Smooth muscle cell (in vitro differentiated cells): Measurements from ENCODE around the gene ANKZF1. TPM values are rescaled to one million over a fixed set of nuclear protein-coding genes. Genes with fewer than 3 reads are reported as not detected.

ENCODE experiments used
- DNase-seq: peaks from one replicate; lab custom pipeline; 2025; ENCODE audit not compliant: unreplicated experiment; lab: John Stamatoyannopoulos, UW
- H2AFZ ChIP-seq: fragments of 200-600 bp; sonication (generic); 2 replicates; pipeline ENCODE4 v1.6.0; 2016; ENCODE audit warnings: antibody characterized with exemption, low read depth, mild to moderate bottlenecking
- H3F3A ChIP-seq: fragments of 200-600 bp; sonication (generic); 2 replicates; pipeline ENCODE4 v1.6.0; 2017; ENCODE audit warnings: antibody characterized with exemption, low read depth
- H3K27ac ChIP-seq: fragments of 200-600 bp; sonication (generic); 2 replicates; pipeline ENCODE4 v1.5.1; 2016; ENCODE audit warnings: low read depth, mild to moderate bottlenecking
- H3K27me3 ChIP-seq: fragments of 200-600 bp; sonication (generic); 2 replicates; pipeline ENCODE4 v1.6.1; 2016; ENCODE audit warnings: low read depth, mild to moderate bottlenecking
- H3K36me3 ChIP-seq: fragments of 200-600 bp; sonication (generic); 2 replicates; pipeline ENCODE4 v1.5.1; 2016; ENCODE audit warnings: low read depth
- H3K4me1 ChIP-seq: fragments of 200-600 bp; sonication (generic); 2 replicates; pipeline ENCODE4 v1.5.1; 2016; ENCODE audit warnings: low read depth
- H3K4me2 ChIP-seq: fragments of 200-600 bp; sonication (generic); 2 replicates; pipeline ENCODE4 v1.6.0; 2016; ENCODE audit warnings: mild to moderate bottlenecking
- H3K4me3 ChIP-seq: fragments of 200-600 bp; sonication (generic); 2 replicates; pipeline ENCODE4 v1.5.1; 2016; ENCODE audit warnings: mild to moderate bottlenecking
- H3K79me2 ChIP-seq: fragments of 200-600 bp; sonication (generic); 2 replicates; pipeline ENCODE4 v1.6.0; 2016; ENCODE audit warnings: low read depth, mild to moderate bottlenecking
- H3K9ac ChIP-seq: fragments of 200-600 bp; sonication (generic); 2 replicates; pipeline ENCODE4 v1.6.0; 2016; ENCODE audit warnings: low read depth
- H3K9me3 ChIP-seq: fragments of 200-600 bp; sonication (generic); replicated peaks from 2 replicates; pipeline ENCODE4 v1.5.1; 2016; ENCODE audit warnings: low read depth
- H4K20me1 ChIP-seq: fragments of 200-600 bp; sonication (generic); 2 replicates; pipeline ENCODE4 v1.6.0; 2016; ENCODE audit warnings: low read depth
- WGBS: methylation state at CpG from one replicate; pipeline ENCODE4 v1.1.7; 2016; ENCODE audit warnings: low lambda C conversion rate; 5-methylcytosine and 5-hydroxymethylcytosine counted together
- polyA plus RNA-seq: library from polyadenylated mRNA; unstranded; fragments of >200 nt; fragmentation: Nextera tagmentation; extraction: Ambion mirVana; gene quantifications from 2 replicates; pipeline ENCODE4 v1.2.1, GENCODE V29; 2016
- total RNA-seq: library from RNA; depleted of rRNA; stranded (reverse); fragments of >200 nt; gene quantifications from 2 replicates; pipeline ENCODE4 v1.2.3, GENCODE V29; 2014
- TF ChIP-seq, protein P1 (sequence below): fragments of 200-600 bp; sonication (generic); IDR thresholded peaks from 2 replicates; pipeline ENCODE4 v1.5.1; 2017; ENCODE audit warnings: borderline replicate concordance, mild to moderate bottlenecking, antibody characterized with exemption; ENCODE audit not compliant: insufficient read depth, poor library complexity, severe bottlenecking

Gene ANKZF1
- total and polyA plus RNA-seq, 2 experiments from 2014 or later: 31.7 to 52.6 TPM

DNA sequence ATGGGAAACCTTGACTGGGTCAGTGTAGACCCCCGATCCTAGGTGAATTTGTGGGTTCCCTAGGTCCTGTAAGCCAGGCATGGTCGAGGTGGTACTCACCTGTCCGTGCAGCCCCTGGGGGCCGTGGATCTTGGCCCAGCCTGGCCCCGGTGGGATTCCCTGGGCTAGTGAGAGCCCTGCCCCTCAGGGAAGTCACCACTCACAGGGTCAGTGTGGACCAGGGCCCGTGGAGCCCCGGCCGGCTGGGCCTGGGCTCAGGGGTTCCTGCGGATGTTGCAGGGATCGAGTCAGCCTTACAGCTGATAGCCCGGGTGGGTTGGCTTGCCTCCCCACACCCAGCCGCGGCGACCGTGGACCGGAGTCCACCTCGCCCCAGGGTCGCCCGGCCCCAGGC lies 698 bp upstream of the ANKZF1 start:
- peak overlapping the region; percentile 50 for H2AFZ ChIP-seq
- peak overlapping the region; percentile 99 for H3K4me3 ChIP-seq
- H3K9ac ChIP-seq: peak overlapping the region; percentile 96
- H3K4me1 ChIP-seq: peaks cover 18% of the 10 kb centered on the region
- H3K79me2 ChIP-seq: peaks cover 46% of the 10 kb centered on the region
- peaks cover 7% of the 10 kb centered on the region for H3F3A ChIP-seq
- no peaks in the 10 kb centered on the region for H3K9me3 ChIP-seq
- H3K27ac ChIP-seq: peak overlapping the region; percentile 96
- 8% methylated on average over 18 of the region's 19 CpGs for WGBS
- DNase-seq: no peak
- TF ChIP-seq, protein P1, sequence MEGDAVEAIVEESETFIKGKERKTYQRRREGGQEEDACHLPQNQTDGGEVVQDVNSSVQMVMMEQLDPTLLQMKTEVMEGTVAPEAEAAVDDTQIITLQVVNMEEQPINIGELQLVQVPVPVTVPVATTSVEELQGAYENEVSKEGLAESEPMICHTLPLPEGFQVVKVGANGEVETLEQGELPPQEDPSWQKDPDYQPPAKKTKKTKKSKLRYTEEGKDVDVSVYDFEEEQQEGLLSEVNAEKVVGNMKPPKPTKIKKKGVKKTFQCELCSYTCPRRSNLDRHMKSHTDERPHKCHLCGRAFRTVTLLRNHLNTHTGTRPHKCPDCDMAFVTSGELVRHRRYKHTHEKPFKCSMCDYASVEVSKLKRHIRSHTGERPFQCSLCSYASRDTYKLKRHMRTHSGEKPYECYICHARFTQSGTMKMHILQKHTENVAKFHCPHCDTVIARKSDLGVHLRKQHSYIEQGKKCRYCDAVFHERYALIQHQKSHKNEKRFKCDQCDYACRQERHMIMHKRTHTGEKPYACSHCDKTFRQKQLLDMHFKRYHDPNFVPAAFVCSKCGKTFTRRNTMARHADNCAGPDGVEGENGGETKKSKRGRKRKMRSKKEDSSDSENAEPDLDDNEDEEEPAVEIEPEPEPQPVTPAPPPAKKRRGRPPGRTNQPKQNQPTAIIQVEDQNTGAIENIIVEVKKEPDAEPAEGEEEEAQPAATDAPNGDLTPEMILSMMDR: no peak
- peak overlapping the region; percentile 99 for H3K4me2 ChIP-seq
- peaks cover 8% of the 10 kb centered on the region for H4K20me1 ChIP-seq
- H3K36me3 ChIP-seq: peaks cover 13% of the 10 kb centered on the region
- H3K27me3 ChIP-seq: no peaks in the 10 kb centered on the region

DNA sequence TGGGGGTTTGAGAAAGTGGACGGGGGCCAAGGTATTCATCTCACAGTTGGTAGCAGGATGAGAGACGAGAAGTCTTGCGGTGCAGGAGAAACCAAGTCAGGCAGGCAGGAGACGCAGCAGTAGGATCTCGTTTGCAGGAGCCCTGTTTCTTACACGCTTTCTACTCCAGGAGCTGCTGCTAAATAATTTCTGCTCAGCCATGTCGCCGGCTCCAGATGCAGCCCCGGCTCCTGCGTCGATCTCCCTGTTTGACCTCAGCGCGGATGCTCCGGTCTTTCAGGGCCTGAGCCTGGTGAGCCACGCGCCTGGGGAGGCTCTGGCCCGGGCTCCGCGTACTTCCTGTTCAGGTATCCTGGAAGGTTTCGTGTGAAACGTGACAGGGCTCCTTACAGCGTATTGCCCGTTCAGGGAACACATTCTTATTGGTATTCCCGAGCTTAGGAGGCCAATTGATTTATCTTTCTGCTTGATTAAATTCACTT lies 494 bp downstream of the ANKZF1 start:
- DNase-seq: no peak
- Histone ChIP-seq H4K20me1 (peaks cover 8% of the 10 kb centered on the region), H3K9ac (peak overlapping the region; percentile 96), H3K4me1 (peaks cover 18% of the 10 kb centered on the region), H2AFZ (peak overlapping the region; percentile 50), H3K9me3 (no peaks in the 10 kb centered on the region), H3K79me2 (peaks cover 46% of the 10 kb centered on the region), H3F3A (peaks cover 7% of the 10 kb centered on the region), H3K27me3 (no peaks in the 10 kb centered on the region), H3K4me2 (peak overlapping the region; percentile 99), H3K36me3 (peaks cover 19% of the 10 kb centered on the region), H3K4me3 (peak overlapping the region; percentile 99), H3K27ac (peak overlapping the region; percentile 96)
- under 1% methylated on average over 24 of the region's 24 CpGs for WGBS
- TF ChIP-seq, protein P1: no peak

DNA sequence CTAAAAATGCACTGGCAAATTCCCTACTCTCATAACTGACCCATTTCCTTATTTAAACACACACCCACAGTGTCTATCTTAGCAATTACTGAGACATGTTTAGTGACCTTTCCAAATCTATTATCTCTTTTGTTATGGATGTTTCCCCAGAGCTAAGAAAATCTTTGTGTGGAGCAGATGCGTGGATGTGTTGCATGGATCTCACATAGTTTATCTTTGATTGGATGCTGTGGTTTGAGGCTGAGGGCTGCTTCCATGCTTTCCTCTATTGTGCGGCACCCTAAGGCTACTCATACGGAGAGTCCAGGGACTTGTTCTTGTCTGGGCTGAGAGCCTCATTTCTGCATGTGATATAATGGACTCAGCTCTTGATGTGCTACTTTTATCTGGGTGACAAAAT lies 4.7 kb downstream of the ANKZF1 start:
- H3K4me2 ChIP-seq: no peak overlapping the region
- no peaks in the 10 kb centered on the region for H4K20me1 ChIP-seq
- peaks cover 9% of the 10 kb centered on the region for H3K4me1 ChIP-seq
- H2AFZ ChIP-seq: no peak overlapping the region
- peaks cover 21% of the 10 kb centered on the region for H3K79me2 ChIP-seq
- no peak overlapping the region for H3K27ac ChIP-seq
- TF ChIP-seq, protein P1: no peak
- DNase-seq: no peak
- peaks cover 7% of the 10 kb centered on the region for H3F3A ChIP-seq
- H3K27me3 ChIP-seq: no peaks in the 10 kb centered on the region
- WGBS: 96% methylated on average over 3 of the region's 3 CpGs
- H3K4me3 ChIP-seq: no peak overlapping the region
- H3K9ac ChIP-seq: no peak overlapping the region
- H3K36me3 ChIP-seq: peaks cover 19% of the 10 kb centered on the region
- H3K9me3 ChIP-seq: no peaks in the 10 kb centered on the region

DNA sequence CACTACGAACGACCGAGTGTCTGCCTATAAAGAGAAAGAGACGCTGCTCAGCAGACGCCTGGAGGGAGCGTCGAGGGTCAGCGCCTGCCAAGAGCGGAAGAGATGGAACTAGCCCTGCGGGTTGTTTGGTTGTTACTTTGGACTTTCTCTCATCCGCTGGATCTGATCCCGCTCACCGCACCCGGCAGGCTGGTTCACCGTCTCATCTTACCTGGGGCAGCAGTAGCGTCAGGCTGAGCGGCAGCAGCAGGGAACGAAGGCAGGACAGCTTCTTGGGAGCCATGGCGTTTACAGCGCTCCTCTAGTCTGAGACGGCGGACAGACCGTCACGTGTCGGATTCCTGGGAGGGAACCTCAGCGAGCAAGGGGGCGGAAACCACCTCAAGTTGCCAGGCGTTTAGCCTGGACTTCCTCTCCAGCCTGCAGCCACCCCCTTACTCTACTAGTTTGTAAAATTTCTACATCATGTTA lies 13.7 kb downstream of the ANKZF1 start:
- WGBS: 87% methylated on average over 28 of the region's 28 CpGs
- H3K9ac ChIP-seq: no peak overlapping the region
- H3K4me3 ChIP-seq: no peak overlapping the region
- H3K36me3 ChIP-seq: no peaks in the 10 kb centered on the region
- H2AFZ ChIP-seq: no peak overlapping the region
- no peaks in the 10 kb centered on the region for H3K9me3 ChIP-seq
- H3F3A ChIP-seq: no peaks in the 10 kb centered on the region
- TF ChIP-seq, protein P1: no peak
- H3K27ac ChIP-seq: no peak overlapping the region
- peaks cover 13% of the 10 kb centered on the region for H3K79me2 ChIP-seq
- no peak for DNase-seq
- peaks cover 6% of the 10 kb centered on the region for H3K4me1 ChIP-seq
- no peaks in the 10 kb centered on the region for H4K20me1 ChIP-seq
- H3K4me2 ChIP-seq: no peak overlapping the region
- H3K27me3 ChIP-seq: no peaks in the 10 kb centered on the region
